K562 (cell line): ENCODE measurements around the gene MPRIP. TPM values are rescaled to one million over a fixed set of nuclear protein-coding genes. Genes with fewer than 3 reads are reported as not detected.

Experiments
- ATF1 ChIP-seq, 2 experiments: fragments of 450-650 bp in 1 of 2; IDR thresholded peaks; 2 replicates each; pipeline ENCODE4 v1.6.1; 2016; ENCODE audit warnings: missing compliant biosample characterization in 1 of 2, missing genetic modification characterization in 1 of 2
- ATF7 ChIP-seq: fragments of 450-650 bp; IDR thresholded peaks from 2 replicates; pipeline ENCODE4 v1.7.1; 2014; ENCODE audit warnings: mild to moderate bottlenecking, moderate library complexity
- BHLHE40 ChIP-seq: IDR thresholded peaks from 2 replicates; pipeline ENCODE4 v1.6.1; 2011; ENCODE audit warnings: low read length, improper control_type of control experiment
- CBFA2T2 ChIP-seq: fragments of 450-650 bp; conservative IDR thresholded peaks from 2 replicates; pipeline ENCODE4 v1.6.1; 2017; ENCODE audit warnings: mild to moderate bottlenecking
- CBFA2T3 ChIP-seq: fragments of 450-650 bp; IDR thresholded peaks from 2 replicates; pipeline ENCODE4 v1.6.1; 2017
- E2F3 ChIP-seq: fragments of 250-450 bp; sonication (Bioruptor Pico); IDR thresholded peaks from 2 replicates; pipeline ENCODE4 v1.4.0; 2020; ENCODE audit warnings: mild to moderate bottlenecking
- ESRRA ChIP-seq: fragments of 450-650 bp; IDR thresholded peaks from 2 replicates; pipeline ENCODE4 v1.6.1; 2014; ENCODE audit warnings: low read depth, mild to moderate bottlenecking, moderate library complexity, borderline replicate concordance
- GTF2A2 ChIP-seq: IDR thresholded peaks from 2 replicates; pipeline ENCODE4 v1.6.1; 2016; ENCODE audit warnings: mild to moderate bottlenecking, missing genetic modification characterization, missing compliant biosample characterization
- IFI16 ChIP-seq: fragments of 250-450 bp; sonication (Bioruptor Pico); IDR thresholded peaks from 2 replicates; pipeline ENCODE4 v2.1.2; 2022; ENCODE audit warnings: mild to moderate bottlenecking, inconsistent platforms
- KLF6 ChIP-seq: fragments of 250-450 bp; sonication (Bioruptor Pico); IDR thresholded peaks from 2 replicates; pipeline ENCODE4 v1.4.0; 2020; ENCODE audit warnings: mild to moderate bottlenecking, moderate library complexity, borderline replicate concordance
- MEF2D ChIP-seq: conservative IDR thresholded peaks from 2 replicates; pipeline ENCODE4 v1.6.1; 2016; ENCODE audit warnings: low read depth, missing genetic modification characterization, missing compliant biosample characterization
- NCOA2 ChIP-seq, 2 experiments: fragments of 450-650 bp; IDR thresholded peaks; 2 replicates each; pipeline ENCODE4 v1.6.1; 2018; ENCODE audit warnings: mild to moderate bottlenecking in 2 of 2, moderate library complexity in 1 of 2; ENCODE audit not compliant: partially characterized antibody in 2 of 2
- PHTF2 ChIP-seq: fragments of 250-450 bp; sonication (Bioruptor Pico); IDR thresholded peaks from 2 replicates; pipeline ENCODE4 v1.5.0; 2021; ENCODE audit warnings: mild to moderate bottlenecking
- POLR2H ChIP-seq: IDR thresholded peaks from 2 replicates; pipeline ENCODE4 v1.6.1; 2016; ENCODE audit warnings: missing genetic modification characterization, low read depth, mild to moderate bottlenecking, control low read depth, missing compliant biosample characterization, moderate library complexity
- SRSF9 ChIP-seq: fragments of 200-400 bp; formaldehyde crosslinking; IDR thresholded peaks from 2 replicates; pipeline ENCODE4 v1.6.1; 2017; ENCODE audit warnings: low read depth, low read length, borderline replicate concordance
- UBTF ChIP-seq, 2 experiments: IDR thresholded peaks; 2 replicates each; pipeline ENCODE4 v1.6.1; 2012; ENCODE audit warnings: improper control_type of control experiment in 2 of 2, low read depth in 2 of 2, low read length in 2 of 2, borderline replicate concordance in 1 of 2
- ZNF347 ChIP-seq: fragments of 450-650 bp; formaldehyde crosslinking; IDR thresholded peaks from 2 replicates; pipeline ENCODE4 v1.4.0; 2020; ENCODE audit warnings: low read depth, mild to moderate bottlenecking, moderate library complexity
- ZNF436 ChIP-seq: fragments of 250-450, 450-650 bp; sonication (Bioruptor Pico); formaldehyde crosslinking; IDR thresholded peaks from 2 replicates; pipeline ENCODE4 v1.7.0; 2020; ENCODE audit warnings: mild to moderate bottlenecking
- ZNF75A ChIP-seq: fragments of 450-650 bp; formaldehyde crosslinking; IDR thresholded peaks from 2 replicates; pipeline ENCODE4 v1.4.0; 2020; ENCODE audit warnings: mild to moderate bottlenecking
- polyA plus RNA-seq, 8 experiments: library from polyadenylated mRNA; depleted of rRNA in 4 of 8; stranded (reverse) in 5 of 8; unstranded in 3 of 8; fragments of >200 nt; fragmentation: Nextera tagmentation in 2 of 8; fragmentation: Illumina TruSeq in 1 of 8; extraction: Ambion mirVana in 2 of 8; extraction: Trizol in 1 of 8; gene quantifications; 2 replicates each; pipeline versions ENCODE4 v1.2.1 to v1.2.3, GENCODE V29; 2011 to 2014; ENCODE audit warnings: inconsistent platforms in 1 of 8, missing spikeins in 1 of 8
- total RNA-seq, 7 experiments: library from RNA; depleted of rRNA in 6 of 7; stranded (reverse); fragments of >200 nt in 6 of 7; fragmentation: Illumina TruSeq in 2 of 7; extraction: Trizol in 2 of 7; gene quantifications; 2 replicates each; pipeline versions ENCODE4 v1.2.1 to v1.2.3, GENCODE V29; 2011 to 2021; ENCODE audit warnings: low replicate concordance in 1 of 7
- TF ChIP-seq, protein P1 (sequence below): sonication (generic); formaldehyde crosslinking; IDR thresholded peaks from 2 replicates; pipeline ENCODE4 v1.4.0; 2020; ENCODE audit warnings: mild to moderate bottlenecking, missing genetic modification reagents
- TF ChIP-seq, protein P2 (sequence below): fragments of 450-650 bp; formaldehyde crosslinking; IDR thresholded peaks from 2 replicates; pipeline ENCODE4 v1.4.0; 2020; ENCODE audit warnings: mild to moderate bottlenecking, moderate library complexity
- TF ChIP-seq, protein P3 (sequence below): sonication (generic); formaldehyde crosslinking; IDR thresholded peaks from 2 replicates; pipeline ENCODE4 v1.8.0; 2022; ENCODE audit warnings: mild to moderate bottlenecking, missing genetic modification reagents

Gene MPRIP
- total and polyA plus RNA-seq, 9 of the 15 experiments (the other 6 are each of a cell fraction or from before 2014, with no cell fraction given): 10.0 to 72.6 (median 30.1) TPM

- TF ChIP-seq, protein P1, sequence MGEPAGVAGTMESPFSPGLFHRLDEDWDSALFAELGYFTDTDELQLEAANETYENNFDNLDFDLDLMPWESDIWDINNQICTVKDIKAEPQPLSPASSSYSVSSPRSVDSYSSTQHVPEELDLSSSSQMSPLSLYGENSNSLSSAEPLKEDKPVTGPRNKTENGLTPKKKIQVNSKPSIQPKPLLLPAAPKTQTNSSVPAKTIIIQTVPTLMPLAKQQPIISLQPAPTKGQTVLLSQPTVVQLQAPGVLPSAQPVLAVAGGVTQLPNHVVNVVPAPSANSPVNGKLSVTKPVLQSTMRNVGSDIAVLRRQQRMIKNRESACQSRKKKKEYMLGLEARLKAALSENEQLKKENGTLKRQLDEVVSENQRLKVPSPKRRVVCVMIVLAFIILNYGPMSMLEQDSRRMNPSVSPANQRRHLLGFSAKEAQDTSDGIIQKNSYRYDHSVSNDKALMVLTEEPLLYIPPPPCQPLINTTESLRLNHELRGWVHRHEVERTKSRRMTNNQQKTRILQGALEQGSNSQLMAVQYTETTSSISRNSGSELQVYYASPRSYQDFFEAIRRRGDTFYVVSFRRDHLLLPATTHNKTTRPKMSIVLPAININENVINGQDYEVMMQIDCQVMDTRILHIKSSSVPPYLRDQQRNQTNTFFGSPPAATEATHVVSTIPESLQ (CRISPR knock-in tag): no peak
- TF ChIP-seq MEF2D (tag) (no peak), SRSF9 (no peak), E2F3 (no peak), ZNF75A (CRISPR knock-in tag) (no peak), BHLHE40 (no peak), ATF7 (0 out of 2 replicates have a peak, but pooled peaks have one; percentile 33), POLR2H (tag) (no peak), KLF6 (CRISPR knock-in tag) (no peak), GTF2A2 (tag) (no peak), CBFA2T3 (no peak), IFI16 (CRISPR knock-in tag) (no peak), UBTF (IDR thresholded peaks at IDR 0.05; ENCODE audit: borderline replicate concordance in 1 of 2, low read depth in 2 of 2, low read length in 2 of 2) (0 out of 4 replicates have a peak, but pooled peaks of 1 of the 2 experiments have one; percentile 56), NCOA2 (IDR thresholded peaks at IDR 0.05; ENCODE audit: partially characterized antibody in 2 of 2) (no peak), ESRRA (peak; percentile 55; the same call in 1 of the 2 replicates), ATF1 (CRISPR knock-in tag; IDR thresholded peaks at IDR 0.05) (no peak), ATF1 (tag; IDR thresholded peaks at IDR 0.05) (no peak), ZNF436 (CRISPR knock-in tag) (no peak), PHTF2 (CRISPR knock-in tag) (no peak), CBFA2T2 (no peak), ZNF347 (CRISPR knock-in tag) (no peak)
- TF ChIP-seq, protein P2, sequence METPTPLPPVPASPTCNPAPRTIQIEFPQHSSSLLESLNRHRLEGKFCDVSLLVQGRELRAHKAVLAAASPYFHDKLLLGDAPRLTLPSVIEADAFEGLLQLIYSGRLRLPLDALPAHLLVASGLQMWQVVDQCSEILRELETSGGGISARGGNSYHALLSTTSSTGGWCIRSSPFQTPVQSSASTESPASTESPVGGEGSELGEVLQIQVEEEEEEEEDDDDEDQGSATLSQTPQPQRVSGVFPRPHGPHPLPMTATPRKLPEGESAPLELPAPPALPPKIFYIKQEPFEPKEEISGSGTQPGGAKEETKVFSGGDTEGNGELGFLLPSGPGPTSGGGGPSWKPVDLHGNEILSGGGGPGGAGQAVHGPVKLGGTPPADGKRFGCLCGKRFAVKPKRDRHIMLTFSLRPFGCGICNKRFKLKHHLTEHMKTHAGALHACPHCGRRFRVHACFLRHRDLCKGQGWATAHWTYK (CRISPR knock-in tag): no peak
- TF ChIP-seq, protein P3, sequence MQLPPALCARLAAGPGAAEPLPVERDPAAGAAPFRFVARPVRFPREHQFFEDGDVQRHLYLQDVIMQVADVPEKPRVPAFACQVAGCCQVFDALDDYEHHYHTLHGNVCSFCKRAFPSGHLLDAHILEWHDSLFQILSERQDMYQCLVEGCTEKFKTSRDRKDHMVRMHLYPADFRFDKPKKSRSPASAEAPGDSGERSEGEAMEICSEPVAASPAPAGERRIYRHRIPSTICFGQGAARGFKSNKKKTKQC (CRISPR knock-in tag): no peak
These were observed 480 bp upstream of the MPRIP start (continued) for GRCh38 chr17:17041571-17042383.
